HG03039 (cell line): ENCODE measurements around the gene MOB2.

Source experiments
- ATAC-seq: cut with Tn5 transposase; IDR thresholded peaks from one replicate; pipeline ENCODE4 v1.9.1; 2021; ENCODE audit warnings: mild to moderate bottlenecking, moderate library complexity; ENCODE audit not compliant: unreplicated experiment

MOB2 gene, protein sequence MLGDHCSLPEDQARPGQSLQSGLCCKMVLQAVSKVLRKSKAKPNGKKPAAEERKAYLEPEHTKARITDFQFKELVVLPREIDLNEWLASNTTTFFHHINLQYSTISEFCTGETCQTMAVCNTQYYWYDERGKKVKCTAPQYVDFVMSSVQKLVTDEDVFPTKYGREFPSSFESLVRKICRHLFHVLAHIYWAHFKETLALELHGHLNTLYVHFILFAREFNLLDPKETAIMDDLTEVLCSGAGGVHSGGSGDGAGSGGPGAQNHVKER

DNA sequence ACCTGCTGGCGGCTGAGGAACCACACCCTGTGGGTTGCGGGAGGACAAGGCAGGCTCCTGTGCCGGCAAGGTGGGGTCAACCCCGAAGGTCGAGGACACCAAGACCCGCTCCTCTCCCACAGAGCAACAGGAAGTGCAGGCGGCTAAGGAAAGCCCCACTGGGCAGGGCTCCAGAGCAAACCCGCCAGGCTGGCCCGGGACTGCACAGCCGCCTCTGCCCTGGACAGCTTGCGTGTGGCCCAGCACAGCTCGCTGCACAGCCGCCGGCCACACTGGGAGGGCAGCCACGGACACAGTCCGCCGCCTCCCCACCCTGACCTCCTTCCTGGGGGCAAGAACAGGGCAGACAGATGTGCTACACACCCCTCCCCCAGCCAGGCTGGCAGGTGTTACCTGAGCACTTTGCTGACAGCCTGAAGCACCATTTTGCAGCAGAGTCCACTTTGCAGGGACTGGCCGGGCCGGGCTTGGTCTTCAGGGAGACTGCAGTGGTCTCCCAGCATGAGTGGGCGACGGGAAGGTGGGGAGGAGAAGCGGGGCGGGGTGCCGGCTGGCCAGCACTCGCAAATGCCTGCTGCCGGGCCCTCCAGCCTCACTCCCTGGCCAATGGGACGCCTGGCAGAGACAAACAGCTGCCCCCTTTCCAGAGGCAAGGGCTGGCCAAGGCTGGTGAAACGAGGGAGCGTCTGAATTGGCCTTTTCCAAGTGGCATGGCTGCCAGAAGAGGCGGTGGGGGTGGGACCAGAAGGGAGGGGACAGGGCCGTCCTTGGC is at the start of gene MOB2:
Gene MOB2, minus strand, starts transcription at position 726 of the 772 bp plus-strand sequence. Its CDS starts 223 bp downstream, at position 503.
- no peak for ATAC-seq

DNA sequence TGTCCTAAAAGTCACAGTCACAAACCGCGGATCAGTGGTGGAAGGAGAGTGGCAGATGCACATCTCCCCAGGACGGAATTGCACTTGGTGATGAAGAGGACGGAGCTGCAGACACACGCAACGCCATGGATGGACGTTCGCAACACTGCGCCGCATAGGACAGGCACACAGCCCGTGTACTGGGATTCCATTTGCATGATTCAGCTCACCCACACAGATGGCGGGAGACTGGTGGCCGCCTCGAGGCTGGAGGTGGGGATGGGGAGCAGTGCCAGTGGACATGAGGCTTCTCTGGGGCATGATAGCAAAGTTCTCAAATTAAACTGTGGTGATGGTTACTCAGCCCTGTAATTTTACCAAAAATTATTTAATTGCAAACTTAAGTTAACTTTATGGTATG is 48.1 kb upstream of the MOB2 start:
- ATAC-seq: no peak

DNA sequence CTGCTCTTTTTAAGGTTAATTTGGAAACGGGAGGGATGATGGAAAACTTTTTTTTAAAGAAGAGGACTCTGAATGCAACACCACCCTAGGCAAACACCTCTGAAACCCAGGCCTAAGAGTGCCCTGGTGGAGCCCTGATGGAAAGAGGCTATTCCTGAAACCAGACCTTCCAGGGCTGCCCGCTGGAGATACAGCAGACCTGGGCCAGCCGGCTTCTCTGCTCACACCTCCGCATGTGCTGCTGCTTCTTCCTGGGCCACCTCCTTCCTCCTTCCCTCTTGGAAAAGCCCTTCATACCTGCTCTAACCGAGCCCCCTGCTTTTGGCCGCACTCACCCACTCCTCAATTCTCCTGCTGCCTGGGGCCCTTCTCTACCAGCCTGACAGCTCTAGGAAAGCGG is 47.6 kb upstream of the MOB2 start:
- ATAC-seq: no peak

DNA sequence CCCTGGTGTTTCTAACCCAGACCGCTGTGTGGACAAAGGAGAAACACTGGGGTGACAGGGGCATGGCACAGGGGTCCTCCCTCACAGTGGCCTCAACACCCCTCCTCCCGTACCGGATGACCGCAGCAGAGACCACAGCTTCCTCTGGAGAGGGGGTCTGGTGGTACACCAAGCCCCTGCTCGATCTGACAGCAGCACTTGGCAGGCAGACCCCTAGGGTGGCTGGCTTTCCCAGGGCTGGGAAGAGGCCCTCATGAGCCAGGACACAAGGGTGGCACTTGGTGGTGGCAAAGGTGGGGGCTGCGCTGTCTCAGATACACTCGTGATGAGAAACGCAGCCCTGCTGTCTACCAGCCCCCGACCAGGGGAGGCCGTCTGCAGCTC is 46.8 kb upstream of the MOB2 start:
- ATAC-seq: no peak

DNA sequence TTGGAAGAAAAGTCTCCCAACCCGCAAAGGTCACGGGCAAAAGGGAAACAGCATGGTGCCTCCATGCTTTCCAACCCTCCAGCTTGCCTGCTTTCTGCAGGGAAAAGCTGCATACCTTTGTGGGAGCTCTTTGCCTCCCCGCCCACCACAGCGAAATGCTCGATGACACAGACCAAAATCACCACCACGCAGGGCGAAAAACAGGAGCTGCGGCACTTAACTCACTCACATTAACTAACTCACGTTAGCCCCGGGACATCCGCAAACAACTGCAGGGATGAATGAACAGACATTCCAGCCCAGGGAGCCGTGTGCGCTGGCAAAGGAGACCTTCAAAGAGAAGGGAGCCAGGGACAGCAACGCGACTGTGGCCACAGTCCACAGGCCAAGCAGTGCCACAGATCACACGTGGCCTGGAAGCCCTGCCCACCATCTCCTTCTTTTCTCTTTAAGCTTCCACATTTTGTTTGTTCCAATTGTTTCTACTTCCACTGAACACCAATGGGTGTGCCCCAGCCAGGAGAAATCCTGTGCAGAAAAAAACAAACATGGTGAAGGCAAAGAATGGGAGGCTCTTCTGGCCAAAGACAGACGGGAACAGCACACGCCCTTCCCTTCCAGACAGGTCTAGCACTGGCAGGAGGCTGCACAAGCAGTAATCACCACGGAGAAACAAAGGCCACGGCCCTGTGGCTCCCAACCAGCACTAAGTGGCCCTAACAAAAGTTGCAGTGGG is 46.2 kb upstream of the MOB2 start:
- no peak for ATAC-seq

DNA sequence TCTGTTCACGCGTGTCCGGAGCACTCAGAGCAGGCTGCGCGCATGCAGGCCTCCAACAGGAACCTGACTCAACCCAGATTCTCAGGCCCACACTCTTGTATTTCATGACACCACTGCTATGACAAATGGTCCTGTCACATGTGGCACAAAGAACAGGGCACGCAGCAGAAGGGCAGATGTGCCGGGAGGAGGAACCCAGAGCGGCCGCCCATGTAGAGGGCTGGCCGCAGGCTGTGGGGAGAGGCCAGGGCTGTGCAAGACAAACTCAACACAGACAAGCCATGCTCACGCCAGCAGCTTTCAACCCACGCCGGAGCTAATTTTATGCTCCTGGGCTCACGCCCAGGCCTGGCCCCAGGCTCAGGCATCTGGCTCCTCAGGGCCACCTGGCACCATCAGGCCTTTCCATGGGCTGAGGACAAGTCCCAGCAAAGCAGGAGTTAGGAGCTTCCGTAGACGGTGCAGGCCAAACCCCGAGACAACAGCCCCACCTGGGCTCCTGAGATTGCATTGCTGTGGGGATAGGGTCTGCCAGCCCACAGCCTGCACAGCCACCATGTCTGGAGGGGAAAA is 45.5 kb upstream of the MOB2 start:
- no peak for ATAC-seq

DNA sequence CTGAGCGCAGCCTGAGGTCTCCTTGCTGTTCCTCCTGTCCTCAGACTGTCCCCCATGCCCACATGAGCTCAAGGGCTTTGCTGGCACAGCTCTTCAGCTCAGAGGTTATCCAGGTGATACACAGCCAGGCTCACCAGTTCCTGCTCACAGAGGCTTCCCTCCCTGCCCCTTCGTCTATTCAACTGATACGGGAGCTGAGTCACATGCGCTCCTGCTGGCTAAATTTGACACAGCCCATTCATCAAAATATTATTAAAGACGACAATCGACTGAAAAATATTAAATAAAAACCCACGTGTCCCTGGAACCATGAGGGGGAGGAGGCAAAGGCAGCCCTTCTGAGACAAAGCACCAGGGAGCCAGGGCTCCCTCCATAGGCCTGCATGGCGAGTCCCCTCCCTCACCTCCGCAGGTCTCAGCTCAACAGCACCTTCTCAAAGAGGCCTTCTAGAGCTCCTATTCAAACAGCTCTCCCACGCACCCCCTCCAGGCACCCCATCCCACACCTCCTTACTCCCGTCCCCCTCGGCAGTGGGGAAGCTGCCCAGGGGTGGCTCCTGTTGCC is 45.0 kb upstream of the MOB2 start:
- ATAC-seq: no peak

DNA sequence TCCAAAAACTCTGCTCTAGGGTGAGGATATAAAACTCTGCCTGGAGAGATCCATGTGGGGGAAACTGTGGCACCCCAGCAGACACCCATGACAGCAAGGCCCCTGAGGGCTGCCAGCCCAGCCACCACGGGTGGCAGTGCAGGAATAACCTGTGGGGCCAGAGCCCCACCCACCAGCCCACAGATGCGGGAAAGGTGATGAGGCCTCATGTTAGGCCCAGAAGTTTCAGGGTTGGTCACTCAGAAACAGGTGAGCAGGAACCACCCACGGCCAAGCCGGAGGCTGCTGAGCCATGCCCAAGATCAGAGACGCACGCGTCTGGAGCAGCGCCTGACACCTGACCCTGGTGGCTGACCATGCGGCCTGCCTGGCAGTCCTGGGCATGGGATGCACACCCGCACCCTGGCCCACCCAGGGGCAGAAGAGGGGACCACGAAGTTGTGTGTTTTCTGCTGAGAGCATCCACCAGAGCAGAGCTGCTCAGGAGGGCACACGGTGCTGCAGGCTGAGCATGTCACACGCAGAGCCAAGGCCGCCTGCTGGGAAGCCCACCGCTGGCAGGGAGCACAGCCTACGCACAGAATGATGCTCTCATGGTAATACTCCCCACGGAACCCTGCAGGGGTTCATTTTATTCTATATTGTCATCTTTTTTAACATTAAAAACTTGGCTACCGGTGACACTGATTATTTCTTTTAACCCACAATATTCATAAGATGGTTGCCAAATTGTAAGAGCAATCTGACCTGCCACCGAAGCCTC is 44.3 kb upstream of the MOB2 start:
- ATAC-seq: no peak

DNA sequence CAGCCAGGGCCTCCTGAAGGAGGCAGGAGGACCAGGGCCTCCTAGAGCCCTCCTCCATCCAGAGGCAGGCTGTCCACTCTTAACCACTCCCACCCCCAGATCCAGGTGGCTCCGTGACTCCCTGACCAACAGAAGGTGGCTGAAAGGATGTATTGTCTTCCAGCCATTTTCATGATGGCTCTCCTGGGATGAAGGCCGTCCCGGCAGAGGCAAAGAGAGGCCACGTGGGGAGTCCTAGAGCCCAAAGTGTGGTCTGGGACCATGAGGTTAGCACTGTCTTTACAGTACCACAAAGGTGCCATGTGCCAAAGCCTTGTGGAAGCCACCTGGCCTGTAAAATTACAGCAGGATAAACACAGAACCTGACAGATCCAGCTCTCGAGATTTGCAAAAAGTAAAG is 43.2 kb upstream of the MOB2 start:
- ATAC-seq: no peak

DNA sequence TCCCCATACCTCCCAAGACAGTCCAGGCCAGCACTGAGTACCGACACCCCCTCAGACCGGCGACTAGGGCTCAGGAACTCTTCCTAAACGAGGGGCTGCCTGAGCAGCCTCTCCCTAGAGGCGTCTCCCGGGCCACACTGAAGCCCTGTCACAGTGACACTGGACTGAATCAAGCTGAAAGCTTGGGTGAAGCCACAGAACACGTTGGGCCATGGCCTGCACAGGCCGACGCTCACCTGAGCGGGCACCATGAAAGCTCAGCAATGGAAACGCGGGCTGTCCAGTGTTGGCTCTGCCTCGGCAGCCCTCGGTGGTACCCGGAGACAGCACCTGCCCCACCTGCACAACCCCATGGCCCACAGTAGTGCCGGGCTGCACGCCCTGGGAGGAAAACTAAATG is 42.7 kb upstream of the MOB2 start:
- ATAC-seq: no peak

DNA sequence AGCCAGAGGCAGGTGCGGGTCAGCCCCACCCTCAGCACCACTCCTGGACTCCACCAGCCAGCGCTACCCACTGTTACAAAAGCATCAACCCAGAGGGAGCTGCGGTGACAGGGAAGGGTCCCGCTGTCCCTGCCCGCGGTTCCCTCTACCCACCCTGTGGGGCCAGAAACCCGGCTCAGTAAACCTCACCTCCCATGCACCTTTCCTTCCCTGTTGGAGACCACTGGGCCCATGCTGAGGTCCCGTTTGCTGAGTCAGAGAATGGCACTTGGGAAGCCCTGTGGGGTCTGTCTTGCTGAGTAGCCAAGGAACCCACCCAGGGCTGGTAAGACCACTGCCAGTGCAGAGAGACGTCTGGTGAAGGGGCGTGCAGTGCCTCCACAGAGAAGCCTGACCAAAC is 42.1 kb upstream of the MOB2 start:
- ATAC-seq: no peak

DNA sequence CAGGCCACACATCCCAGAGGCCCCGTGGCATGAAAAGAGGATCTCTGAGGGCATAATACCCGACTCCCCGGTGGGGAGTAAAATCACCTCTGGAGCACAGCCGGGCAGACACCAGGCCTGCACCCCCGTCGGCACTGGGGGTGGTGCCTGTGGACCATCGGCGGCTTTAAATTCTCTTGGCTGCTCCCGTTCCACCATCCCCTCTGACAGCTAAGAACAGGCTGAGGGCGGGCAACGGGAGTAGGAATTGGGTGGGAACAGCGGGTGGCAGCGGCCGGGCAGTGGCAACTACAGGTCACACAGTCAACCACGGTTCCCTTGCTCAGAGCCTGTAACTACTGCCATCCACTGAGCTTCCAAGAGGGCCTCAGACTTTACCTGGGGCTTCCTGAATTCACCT is 40.2 kb upstream of the MOB2 start:
- ATAC-seq: no peak

DNA sequence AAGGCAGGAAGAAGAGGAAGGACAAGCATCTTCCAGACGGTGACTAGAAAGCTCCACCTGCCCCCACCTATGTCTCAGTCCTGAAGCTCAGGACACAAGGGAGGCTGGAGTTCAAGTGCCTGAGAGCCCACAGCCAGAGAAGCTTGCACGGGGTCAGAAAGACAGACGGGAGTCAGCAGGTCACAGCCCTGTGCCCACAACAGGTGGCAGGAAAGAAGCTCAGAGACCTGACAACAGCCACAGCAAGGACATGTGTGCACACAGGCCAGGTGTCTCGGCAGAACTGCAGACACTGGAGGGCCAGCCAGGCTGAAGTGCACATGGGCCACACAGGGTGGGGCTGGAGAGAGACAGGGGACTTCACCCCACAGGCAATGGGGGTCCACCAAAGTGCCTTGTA is 37.2 kb upstream of the MOB2 start:
- ATAC-seq: no peak

DNA sequence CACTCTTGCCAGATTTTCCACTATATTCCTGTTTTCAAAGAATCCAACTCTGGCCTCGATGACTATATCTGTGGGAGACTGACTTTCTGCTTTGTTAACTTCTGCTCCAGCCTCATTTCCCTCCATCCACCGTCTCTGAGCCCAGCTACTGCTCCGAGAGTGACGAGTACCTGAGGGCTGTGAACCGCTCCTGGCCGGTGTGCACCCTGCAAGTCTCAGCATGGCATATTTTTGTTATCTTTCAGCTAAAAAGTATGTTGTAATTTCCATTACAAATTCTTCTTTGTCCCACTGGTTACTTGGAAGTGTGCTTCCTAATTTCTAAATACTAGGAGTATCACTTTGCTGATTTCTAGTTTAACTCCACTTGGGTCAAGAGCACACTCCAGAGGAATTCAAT is 36.5 kb upstream of the MOB2 start:
- ATAC-seq: no peak

DNA sequence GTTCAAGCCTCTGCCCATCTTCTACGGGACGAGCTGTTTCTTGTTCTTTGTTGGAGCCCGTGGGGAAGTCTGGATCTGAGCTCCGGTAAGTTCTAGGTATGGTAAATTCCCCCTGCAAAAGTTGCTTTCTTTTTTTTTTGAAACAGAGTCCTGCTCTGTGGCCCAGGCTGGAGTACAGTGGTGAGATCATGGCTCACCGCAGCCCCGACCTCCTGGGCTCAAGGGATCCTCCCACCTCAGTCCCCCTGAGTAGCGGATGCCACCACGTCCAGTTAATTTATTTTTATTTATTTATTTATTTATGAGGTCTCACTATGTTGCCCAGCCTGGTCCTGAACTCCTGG is 35.5 kb upstream of the MOB2 start:
- ATAC-seq: peak; percentile 27

DNA sequence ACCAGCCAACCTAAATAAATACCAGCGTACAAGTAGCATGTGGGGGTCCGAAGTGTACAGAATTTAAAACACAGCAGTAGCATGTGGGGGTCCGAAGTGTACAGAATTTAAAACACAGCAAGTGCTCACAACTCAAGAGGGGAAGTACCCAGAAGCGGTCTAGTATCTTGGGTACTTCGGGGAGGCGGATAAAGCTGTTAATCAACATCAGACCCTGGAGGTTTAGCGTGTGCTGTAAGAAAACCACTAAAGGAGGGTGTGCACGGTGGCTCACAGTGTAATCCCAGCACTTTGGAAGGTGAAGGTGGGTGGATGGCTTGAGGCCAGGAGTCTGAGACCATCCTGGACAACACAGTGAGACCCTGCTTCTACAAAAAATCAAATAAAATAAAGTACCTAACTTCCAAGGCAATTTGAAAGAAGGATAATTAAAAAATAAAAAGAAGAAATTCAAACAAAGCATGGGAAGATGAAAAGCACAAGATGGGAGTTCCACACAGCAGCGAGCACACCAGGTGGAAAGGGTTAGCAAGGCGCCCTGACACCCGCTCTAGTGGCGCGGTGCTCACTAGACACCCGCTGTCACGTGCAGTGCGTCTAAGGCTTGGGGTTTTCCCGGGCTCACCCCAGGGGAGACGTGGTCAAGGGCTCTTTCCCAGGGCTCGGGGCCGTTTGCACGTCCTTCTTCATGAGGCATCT is 35.0 kb upstream of the MOB2 start:
- peak; percentile 64 for ATAC-seq

DNA sequence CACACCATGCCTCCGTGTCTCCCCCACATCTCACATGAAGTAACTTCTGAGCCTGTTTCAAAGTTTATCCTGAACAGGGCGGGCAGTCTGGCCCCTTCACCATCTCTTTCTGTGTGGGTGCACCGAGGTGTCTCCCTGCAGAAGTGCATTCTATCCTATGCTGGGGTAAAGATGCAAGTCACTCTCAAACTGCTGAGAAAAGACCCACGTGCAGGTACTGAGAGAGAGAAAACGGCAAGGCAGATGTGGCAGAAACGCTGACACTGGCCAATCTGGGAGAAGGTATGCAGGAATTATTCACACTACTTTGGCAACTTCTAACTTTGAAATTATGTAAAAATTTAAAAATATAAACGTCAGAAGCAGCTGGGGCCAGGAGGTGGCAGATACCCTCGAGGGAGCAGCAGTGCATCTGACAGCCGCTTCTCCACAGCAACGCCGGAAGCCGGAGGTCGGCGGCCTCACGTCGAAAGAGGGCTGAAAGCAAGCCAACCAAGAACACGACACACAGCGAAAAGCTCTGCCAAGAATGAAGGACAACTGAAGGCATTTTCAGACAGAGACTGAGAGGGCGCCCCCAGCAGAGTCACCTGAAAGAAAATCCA is 34.2 kb upstream of the MOB2 start:
- ATAC-seq: no peak

DNA sequence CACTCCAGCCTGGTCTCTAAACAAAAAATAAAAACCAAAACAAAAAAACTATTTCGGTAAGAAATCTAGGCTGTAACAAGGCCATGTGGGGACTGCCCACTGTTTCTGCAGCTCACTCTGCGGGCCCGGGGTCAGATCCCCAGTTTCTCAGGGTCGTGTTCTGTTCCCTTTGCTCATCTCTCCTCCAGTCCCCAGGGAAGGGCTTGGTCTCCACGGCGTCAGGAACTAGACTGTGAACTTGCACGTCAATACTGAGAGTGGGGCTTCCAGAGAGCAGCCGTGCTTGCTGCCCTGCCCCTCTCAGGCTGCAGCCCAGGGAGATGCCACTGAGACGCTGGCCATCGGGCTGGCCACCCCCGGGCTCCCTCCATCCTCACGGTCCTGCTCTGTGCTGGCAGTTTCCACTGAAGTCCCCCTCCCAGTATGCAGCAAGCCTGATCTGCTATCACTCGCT is 33.7 kb upstream of the MOB2 start:
- no peak for ATAC-seq
